ENCODE data around the gene KCNH4.
"Not testable (repeated sequence)": the region's sequence is repeated elsewhere in the genome, so short reads cannot be mapped to it uniquely, and the experiment has no call there.

Gene KCNH4

GRCh38 chr17:42193969-42194899, 13.3 kb upstream of the KCNH4 start, which contains the start of gene GHDC:
GHDC (minus strand) TSS chr17:42194494; CDS start chr17:42193581, 913 bp downstream.
- DNase-seq: peak; percentile 78

GRCh38 chr17:42193216-42193968, 12.4 kb upstream of the KCNH4 start:
- DNase-seq: no peak

DNA sequence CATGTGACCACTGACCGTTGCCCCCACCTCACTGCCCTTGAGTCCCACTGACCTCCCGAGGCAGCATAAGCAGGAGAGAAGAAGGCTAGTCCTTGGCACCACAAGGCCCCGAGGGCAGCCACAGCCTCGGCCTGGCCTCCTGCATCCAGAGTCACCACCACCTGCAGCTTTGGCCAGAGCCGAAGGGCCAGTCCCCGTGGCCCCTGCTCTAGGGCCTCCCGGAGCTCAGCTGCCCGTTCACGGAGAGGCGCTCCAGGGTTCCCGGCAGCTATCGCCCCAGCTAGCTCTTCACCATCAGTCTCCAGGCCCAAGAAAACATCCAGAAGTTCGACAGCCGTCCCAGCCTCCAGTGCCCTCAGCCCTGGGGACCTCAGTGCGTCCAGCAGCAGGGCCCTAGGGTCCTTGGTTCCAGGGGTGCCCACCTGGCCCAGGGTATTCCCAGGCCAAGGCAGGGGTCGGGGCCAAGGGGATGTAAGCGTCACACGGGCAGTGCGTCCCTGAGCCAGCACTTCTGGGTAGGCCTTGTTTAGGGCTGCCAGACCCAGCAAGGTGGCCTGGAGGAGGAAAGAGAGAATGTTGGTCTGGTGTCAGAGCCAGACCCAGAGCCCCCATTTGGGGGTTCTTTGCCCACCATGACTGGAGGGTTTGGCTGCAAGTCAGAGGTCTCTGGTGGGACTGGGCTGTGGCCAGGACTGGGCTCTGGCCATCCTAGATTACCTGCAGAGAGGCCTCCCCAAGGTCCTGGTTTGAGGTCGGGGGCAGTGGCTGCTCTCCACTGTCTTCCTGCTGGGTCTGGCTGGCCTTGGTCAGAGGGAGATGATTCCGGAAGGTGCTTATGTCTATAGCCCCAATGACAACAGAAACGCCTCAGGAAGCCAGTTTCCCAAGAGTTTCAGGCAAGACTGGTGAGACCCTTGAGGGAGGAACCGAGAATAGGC, 11.5 kb upstream of the KCNH4 start:
- no peak for DNase-seq

DNA sequence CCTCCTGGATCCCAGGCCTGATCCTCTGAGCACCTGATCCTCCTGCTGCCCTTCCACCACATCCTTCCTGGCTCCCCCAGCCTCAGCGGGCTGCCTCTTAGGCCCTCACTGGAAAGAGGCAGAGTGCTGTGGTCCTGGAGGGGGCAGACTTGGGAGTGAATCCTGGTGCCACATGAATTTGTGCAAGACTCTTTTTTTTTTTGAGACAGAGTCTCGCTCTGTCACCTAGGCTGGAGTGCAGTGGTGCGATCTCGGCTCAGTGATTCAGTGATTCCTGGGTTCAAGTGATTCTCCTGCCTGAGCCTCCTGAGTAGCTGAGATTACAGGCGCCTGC, 10.3 kb upstream of the KCNH4 start:
- DNase-seq: no peak

DNA sequence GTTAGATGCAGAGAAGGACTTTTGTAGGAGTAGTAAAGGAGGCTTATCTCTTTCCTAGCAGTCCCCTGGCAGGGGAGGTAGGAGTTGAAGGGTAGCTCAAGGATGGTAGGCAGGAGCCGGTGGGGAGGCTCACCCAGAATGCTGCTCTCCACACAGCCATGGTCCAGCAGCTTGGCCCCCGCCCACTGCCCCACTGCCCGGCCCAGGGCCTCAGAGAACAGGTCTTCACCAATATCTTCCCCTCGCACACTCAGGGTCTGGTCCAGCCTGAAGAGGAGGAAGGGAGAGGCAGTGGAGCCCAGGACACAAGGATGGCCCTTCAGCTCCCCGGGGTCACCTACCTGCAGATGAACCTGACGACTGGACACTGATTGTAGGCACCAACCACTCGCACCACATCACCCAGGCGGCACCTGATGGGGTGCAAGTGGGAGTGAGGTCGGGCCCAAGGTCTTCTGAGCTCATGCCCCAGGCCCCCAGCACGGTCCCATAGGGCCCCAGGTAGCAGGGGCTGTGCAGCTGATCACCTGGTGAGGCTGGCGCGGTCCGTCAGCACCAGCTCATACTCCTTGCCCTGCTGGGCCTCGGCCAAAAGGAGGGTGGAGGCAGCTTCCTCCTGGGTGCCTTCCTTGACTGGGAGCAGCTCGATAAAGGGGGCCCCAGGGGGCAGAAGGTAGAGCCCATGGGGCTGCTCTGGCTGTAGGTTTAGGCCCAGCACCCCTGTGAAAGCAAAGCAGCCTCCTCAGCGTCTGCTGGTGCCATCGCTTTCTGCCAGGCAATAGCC, 9.7 kb upstream of the KCNH4 start:
- DNase-seq: no peak

DNA sequence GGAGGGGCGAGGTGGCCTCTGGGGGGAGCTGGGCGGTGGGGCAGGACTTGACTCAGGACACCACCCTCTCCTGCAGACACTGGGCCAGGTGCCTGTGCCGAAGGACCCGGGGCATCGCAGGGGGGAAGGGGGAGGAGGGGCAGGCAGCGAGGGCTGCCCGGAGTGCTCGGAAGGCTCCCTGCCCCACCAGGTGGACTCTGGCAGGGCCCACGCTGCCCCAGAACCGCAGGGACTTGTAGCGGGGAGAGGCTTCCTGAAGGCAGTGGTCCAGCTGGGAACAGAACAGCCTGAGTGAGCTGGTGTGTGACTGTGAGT, 8.7 kb upstream of the KCNH4 start:
- no peak for DNase-seq

- peak; percentile 24 for DNase-seq
Observed at GRCh38 chr17:42188749-42189650, 8.1 kb upstream of the KCNH4 start.

- DNase-seq: no peak
Observed at GRCh38 chr17:42187833-42188232, 6.9 kb upstream of the KCNH4 start.

- not testable (repeated sequence) for DNase-seq
Observed at GRCh38 chr17:42186191-42186590, 5.2 kb upstream of the KCNH4 start.

DNA sequence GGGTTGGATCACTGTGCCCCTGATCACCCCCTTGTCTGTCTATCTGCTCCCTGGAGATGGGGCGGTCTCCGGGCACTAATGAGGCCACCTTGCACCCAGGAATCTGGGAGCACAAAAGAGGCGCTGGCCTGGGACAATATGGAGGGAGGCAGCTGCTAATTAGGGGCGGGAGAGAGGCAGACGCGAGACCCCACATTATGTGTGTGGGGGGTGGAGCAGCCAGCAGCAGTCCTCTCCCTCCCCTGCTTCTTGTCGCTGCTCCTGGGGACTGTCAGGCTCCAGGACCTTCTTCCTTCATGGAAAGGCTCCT, 4.6 kb upstream of the KCNH4 start:
- no peak for DNase-seq

DNA sequence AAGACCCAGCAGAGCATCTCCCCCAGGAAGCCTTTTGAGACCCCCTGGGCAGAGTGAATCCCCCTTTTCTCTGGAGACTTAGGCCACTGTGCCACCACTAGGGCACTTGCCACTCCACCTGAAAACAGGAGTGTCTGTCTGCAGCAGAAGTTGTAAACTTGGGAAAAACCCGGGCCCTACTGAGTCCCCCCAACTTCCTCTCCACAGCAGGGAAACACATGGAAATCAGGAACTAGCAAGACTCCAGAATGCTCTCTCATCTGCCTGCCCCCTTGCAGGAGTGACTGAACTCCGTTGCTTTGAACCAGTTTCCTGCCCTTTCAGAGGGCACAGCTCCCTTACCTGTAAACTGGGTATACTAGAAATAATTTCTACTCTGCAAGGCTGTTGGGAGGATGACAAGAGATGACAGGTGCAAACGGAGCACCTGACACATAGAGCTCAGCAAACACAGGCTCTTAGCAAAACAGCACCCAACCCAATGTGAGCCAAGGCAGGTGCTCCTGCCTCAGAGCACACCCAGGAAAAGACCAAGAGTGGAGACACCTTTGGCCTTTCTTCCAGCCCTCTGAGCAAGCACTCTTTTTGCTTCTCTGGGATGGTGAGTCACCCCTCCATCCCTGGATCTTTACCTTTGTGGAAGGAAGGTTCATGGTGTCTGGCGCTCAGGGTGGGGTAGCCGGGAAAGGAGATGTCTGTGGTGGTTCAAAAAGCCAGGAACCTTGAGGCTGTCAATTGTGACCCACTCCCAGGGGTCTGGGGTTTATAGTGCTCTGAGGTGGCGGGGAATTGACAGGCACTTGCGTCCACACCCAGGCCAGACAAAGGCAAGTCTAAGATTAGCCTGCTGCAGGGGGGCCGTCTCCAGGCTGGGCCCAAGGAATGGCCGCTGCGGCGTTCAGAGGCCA, 4.0 kb upstream of the KCNH4 start, which contains the start of gene HCRT:
TSS of gene HCRT (minus strand) at position 740 of the 908 bp plus-strand sequence. CDS start at position 653, 87 bp downstream.
- no peak for DNase-seq

- DNase-seq: peak; percentile 78
Observed at GRCh38 chr17:42183741-42184711, 3.1 kb upstream of the KCNH4 start.

GRCh38 chr17:42182927-42183734, 2.2 kb upstream of the KCNH4 start:
- no peak for DNase-seq

DNA sequence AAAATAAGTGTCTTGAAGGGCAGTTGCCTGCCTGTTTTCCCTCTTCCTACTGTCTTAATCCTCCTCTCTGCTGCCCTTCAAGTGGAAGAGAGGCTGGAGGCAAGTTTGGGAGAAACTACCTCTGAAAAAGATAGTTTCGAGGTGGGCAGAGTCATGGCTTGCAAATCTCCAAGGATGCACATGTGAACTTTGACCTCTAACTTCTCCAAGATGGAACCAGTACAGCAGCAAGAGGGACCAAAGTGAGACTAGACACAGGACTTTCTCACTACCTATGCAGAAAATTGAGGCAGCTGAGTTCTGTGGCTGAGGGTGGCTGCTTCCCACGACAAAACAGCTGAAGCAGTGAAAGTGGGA, 887 bp upstream of the KCNH4 start:
- DNase-seq: no peak

GRCh38 chr17:42180411-42180921, 476 bp downstream of the KCNH4 start:
- no peak for DNase-seq

- no peak for DNase-seq
Observed at GRCh38 chr17:42179911-42180410, 981 bp downstream of the KCNH4 start.

DNA sequence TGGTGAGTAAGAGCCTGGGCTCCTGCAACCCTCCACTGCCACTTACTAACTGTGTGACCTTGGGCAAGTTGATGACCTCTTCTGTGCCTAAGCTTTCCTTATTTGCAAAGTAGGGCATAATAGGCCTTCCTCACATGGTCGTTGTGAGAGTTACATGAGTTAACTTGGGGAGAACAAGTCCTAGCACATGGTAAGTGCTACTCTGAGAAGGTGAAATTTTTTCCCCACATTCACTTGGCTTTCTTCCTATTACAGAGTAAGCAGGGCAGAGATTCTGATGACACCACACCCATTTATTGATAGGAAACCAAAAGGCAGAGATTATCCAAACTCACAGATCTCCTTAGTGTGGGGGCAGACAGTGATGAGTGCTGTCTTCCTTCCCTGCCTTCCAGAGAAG, 1.6 kb downstream of the KCNH4 start:
- DNase-seq: no peak

- DNase-seq: peak; percentile 57
Observed at GRCh38 chr17:42178817-42179216, 2.1 kb downstream of the KCNH4 start.

Measured in CD4-positive, alpha-beta T cell treated with Interferon gamma for 1 hour (primary cell).